GM12891 (cell line): ENCODE data around the gene CCL14.

Source experiments
- DNase-seq: peaks from one replicate; pipeline ENCODE4 v3.0.0; 2011; ENCODE audit warnings: low spot score; ENCODE audit not compliant: insufficient read length
- FAIRE-seq: peaks from 2 replicates; lab custom pipeline; 2011; peaks lifted over from hg19 to GRCh38; lab: Jason Lieb, UNC
- PAX5 ChIP-seq: IDR thresholded peaks from 2 replicates; pipeline ENCODE4 v1.6.1; 2011; ENCODE audit warnings: low read length, moderate library complexity, mild to moderate bottlenecking; ENCODE audit not compliant: insufficient read depth, severe bottlenecking
- POLR2A ChIP-seq: IDR thresholded peaks from 2 replicates; pipeline ENCODE4 v1.6.1; 2011; ENCODE audit warnings: low read depth, low read length, control low read depth
- POLR2AphosphoS5 ChIP-seq: IDR thresholded peaks from 2 replicates; pipeline ENCODE4 v1.6.1; 2011; ENCODE audit warnings: low read depth, low read length, control low read depth
- POU2F2 ChIP-seq: IDR thresholded peaks from 2 replicates; pipeline ENCODE4 v1.6.1; 2011; ENCODE audit warnings: low read depth, mild to moderate bottlenecking, control low read depth, low read length, moderate library complexity
- SPI1 ChIP-seq: IDR thresholded peaks from 2 replicates; pipeline ENCODE4 v1.6.1; 2011; ENCODE audit warnings: low read depth, low read length, control low read depth
- TAF1 ChIP-seq: IDR thresholded peaks from 2 replicates; pipeline ENCODE4 v1.6.1; 2011; ENCODE audit warnings: low read depth, low read length, control low read depth

CCL14 gene

DNA sequence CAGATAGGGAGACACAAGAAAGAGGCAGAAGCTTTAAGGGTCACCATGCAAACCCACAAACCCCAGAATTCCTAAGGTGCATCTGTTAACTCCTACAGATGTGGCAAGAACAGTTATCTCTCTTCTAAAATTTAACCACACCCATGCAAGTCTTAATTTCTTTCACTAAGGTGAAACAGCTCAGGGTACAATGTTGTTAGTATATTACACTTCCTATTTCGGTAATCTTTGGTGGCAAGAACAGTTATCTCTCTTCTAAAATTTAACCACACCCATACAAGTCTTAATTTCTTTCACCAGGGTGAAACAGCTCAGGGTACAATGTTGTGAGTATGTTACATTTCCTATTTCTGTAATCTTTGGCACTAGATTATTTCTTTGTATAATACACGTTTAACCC lies 24.7 kb upstream of the CCL14 start:
- TF ChIP-seq POLR2AphosphoS5, result no peak
- TF ChIP-seq TAF1, result no peak
- TF ChIP-seq POLR2A, result no peak
- TF ChIP-seq SPI1, result no peak
- TF ChIP-seq PAX5, result no peak
- no peak for TF ChIP-seq POU2F2
- DNase-seq (no peak), FAIRE-seq (no peak)

DNA sequence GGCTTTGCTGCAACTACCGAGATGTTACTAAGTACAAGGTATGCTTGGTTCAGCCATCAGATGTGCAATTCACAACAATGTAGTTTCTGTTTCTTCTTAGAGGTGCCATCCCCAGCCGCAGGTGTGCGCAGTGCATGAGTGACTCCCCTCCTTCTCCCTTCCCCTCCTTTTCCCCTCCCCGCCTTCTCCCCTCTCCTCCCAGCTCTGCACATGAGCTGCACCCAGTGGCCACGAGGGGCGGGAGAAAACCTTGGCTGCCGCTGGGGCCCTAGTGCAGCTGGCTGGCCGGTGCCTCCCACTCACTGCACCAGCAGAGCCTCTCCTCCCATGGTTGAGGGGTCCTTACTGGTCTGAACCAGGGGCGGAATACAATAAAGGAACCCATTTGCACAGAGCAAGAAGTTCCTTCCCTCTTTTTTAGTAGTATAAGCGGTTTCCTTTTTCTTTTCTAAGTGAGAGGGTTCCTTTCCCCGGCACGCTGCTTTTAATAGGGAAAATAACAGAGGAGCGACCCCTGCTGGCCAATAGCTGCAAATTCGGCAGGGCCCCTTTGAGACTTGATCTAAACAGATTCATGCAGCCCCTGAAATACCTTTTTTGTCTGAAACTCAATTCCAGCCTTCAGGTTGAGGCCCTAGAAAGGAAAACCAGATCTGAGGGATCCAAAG lies 22.6 kb upstream of the CCL14 start:
- DNase-seq (peak; percentile 15), FAIRE-seq (no peak)
- no peak for TF ChIP-seq POLR2AphosphoS5
- no peak for TF ChIP-seq PAX5
- TF ChIP-seq TAF1, result no peak

DNA sequence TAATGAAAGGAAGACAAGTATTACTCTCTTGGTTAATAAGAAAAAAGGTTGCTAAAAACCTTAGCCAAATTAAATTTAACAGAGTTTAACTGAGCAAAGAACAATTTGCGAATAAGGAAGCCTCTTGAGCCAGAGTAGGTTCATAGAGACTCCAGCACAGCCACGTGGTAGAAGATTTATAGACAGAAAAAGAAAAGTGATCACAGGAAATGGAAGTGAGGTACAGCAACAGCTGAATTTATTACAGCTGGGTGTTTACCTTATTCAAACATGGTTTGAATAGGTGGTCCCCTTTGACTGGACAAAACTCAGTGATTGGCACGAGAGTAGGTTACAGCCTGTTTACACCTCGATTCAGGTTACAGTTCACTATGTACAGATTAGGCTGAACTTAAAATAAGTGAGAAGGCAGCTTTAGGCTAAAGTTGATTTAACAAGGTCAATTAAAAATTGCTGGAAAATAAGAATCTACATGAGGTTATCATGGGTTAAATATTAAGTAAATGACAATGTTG lies 18.1 kb upstream of the CCL14 start:
- no peak for FAIRE-seq

DNA sequence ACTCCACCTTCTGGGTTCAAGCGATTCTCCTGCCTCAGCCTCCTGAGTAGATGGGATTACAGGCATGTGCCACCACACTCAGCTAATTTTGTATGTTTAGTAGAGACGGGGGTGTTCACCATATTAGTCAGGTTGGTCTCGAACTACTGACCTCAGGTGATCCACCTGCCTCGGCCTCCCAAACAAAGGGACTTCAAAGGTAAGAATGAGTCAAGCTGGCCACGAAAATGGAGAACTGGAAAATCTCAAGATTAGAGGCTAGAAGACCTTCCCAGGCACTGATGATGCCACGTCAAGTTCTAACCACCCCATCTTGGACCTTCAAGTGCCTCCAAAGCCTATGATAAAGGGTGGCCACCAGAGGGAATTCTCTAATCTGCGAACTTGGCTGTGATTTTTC lies 16.1 kb upstream of the CCL14 start:
- peak; percentile 27 for TF ChIP-seq PAX5
- peak; percentile 67; the same call in 1 of the 2 replicates for TF ChIP-seq POU2F2
- TF ChIP-seq SPI1, result peak; percentile 92
- no peak for TF ChIP-seq POLR2AphosphoS5
- TF ChIP-seq POLR2A, result no peak
- TF ChIP-seq TAF1, result no peak
- FAIRE-seq (no peak), DNase-seq (no peak)

More for the DNA sequence above, 18.1 kb upstream of the CCL14 start:
- no peak for TF ChIP-seq PAX5
- no peak for TF ChIP-seq TAF1
- no peak for TF ChIP-seq SPI1
- no peak for TF ChIP-seq POLR2AphosphoS5
- no peak for TF ChIP-seq POU2F2
- TF ChIP-seq POLR2A, result no peak
- DNase-seq, result no peak

DNA sequence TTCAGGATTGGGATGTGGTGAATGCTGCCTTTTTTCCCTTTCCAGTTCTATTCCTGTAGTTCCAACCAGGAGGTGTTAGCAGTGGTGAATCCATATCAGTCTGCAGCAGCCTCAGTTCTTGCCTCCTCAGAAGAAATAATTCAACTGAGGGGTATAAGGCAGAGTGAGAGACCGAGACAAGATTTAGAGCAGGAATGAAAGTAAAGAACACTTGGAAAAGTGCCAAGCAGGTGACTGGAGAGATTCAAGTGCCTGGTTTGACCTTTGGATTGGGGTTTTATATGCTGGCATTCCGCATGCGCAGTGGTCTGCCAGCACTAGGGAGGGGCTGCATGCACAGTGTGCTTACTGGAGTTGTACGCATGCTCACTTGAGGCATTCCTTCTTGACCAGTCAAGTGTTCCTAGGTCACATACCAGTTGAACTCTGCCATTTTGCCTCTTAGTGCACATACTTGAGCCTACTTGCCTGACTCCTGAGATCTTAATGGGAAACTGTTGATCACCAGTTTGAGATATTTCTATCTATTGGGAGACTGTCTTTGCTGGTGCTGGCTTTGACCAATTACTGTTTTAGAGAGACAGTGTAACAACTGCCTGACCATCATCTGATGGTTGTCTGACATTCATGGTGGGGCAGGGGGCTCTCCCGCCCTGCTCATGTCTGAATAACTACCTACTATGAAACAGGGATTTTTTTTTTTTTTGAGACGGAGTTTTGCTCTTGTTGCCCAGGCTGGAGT lies 15.5 kb upstream of the CCL14 start:
- TF ChIP-seq PAX5 (no peak), TAF1 (no peak), SPI1 (no peak), POLR2AphosphoS5 (no peak), POU2F2 (no peak)
- DNase-seq (no peak), FAIRE-seq (no peak)

DNA sequence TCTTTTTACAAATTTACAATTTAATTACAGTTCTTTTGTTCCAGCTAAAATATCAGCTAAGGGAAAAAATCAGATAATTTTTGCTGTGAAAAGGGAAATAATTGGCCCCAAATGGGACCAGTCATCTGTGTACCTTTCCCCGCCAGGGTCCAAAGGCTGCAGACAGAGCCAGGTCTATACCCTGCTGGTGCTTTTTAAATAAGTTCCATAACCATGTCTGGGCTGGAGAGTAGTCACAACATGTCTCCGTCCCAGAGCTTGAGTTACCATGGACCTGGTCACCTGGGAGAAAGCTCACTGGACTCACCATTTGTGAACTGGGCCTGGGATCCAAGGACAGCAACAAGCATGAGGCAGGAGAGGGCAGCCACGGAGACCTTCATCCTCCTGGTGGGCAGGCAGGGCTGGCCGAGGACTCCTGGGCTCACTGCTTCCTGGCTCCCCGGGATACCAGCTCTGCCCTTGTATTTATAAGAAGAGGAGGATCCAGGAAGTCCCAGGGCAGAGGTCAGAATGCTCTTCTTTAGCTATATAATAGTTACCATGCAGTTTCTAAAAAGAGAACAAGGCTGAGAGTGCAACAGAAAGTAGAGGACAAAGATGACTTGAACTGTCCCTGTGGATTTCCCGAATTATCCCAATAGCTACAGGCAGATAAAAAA lies 14.7 kb upstream of the CCL14 start, which contains the start of gene CCL15:
CCL15 (minus strand) TSS at position 444 of the 662 bp plus-strand sequence; CDS start at position 383, 61 bp downstream.
- TF ChIP-seq PAX5 (no peak), POLR2AphosphoS5 (no peak), TAF1 (no peak), POU2F2 (no peak), SPI1 (no peak), POLR2A (no peak)
- DNase-seq (no peak), FAIRE-seq (no peak)

DNA sequence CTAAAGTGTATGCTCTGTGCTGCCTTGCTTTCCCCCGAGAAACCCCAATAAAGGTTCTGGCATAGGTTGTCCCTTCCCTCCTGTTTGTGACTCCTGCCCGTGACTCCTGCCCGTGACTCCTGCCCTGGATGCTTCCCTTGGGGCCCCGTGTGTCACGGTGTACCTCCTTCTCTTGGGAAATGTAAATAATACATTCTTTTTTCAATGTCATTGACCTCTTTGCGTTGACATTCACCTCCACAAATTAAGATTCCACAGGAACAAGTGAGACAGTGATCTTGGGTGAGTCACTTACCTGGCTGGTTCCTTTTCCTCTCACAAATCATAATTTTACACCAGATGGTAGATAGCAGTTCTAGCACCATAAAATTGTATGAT lies 14.2 kb upstream of the CCL14 start:
- DNase-seq, result no peak
- TF ChIP-seq POLR2AphosphoS5, result no peak
- TF ChIP-seq SPI1, result no peak
- TF ChIP-seq TAF1, result no peak
- TF ChIP-seq PAX5, result no peak
- TF ChIP-seq POU2F2, result no peak
- no peak for TF ChIP-seq POLR2A
- no peak for FAIRE-seq

DNA sequence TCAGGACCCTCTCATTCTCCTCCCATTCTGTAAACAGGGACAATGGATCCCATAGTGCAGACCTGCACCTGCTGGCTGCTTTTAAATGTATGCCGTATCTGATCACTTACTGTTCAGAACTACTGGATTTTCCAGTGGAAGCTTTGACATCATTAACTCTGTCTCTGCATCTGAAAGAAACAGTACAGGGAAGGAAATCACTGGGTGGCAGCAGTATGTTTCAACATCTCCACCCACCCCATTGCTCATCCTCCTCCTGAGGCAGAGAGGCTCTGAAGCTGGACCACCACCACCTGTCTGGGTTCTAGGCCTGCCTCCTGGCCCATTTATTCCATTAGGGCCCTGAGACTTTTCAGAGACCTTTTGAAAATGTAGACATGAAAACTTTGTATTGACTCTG lies 12.2 kb upstream of the CCL14 start:
- DNase-seq (no peak), FAIRE-seq (no peak)
- no peak for TF ChIP-seq POLR2AphosphoS5
- TF ChIP-seq PAX5, result no peak
- TF ChIP-seq POLR2A, result no peak
- TF ChIP-seq TAF1, result no peak
- TF ChIP-seq SPI1, result no peak

DNA sequence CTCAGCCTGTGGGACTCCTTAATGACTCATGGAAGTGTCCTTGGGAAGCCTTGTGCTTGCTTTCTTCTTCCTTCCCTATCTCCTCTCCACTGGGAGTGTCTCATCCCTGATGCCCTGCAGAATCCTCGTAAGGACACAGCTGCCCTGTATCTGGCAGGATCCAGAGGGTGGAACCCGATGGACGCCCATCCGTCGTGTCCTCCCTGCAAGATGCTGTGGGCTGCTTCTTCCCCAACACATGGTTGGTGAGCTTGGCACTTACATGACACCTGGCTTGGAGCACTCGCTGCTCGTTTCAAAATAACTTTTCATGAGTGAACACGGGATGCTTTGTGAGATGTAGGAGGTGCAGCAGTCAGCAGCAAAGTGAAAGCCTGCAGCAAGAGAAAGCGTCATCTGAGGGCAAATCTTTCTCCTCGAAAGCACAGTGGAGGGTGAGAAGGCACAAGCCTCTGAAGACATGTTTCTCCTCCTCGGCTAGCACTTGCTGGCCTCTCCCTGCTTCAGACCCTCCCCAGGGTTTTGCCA lies 11.6 kb upstream of the CCL14 start:
- no peak for DNase-seq
- FAIRE-seq, result no peak
- TF ChIP-seq SPI1, result no peak
- no peak for TF ChIP-seq POLR2A
- no peak for TF ChIP-seq PAX5
- no peak for TF ChIP-seq POLR2AphosphoS5
